AG09309 (cell line): ENCODE data around the gene RBBP8NL.

Source experiments
- DNase-seq: peaks from one replicate; pipeline ENCODE4 v3.0.0-alpha.2; 2010; ENCODE audit warnings: low read depth
- H3K4me3 ChIP-seq: 2 replicates; pipeline ENCODE4 v1.5.1; 2011; ENCODE audit warnings: mild to moderate bottlenecking, low read depth, low read length, moderate library complexity; ENCODE audit not compliant: control insufficient read depth
- TF ChIP-seq, protein P1 (sequence below): IDR thresholded peaks from 2 replicates; pipeline ENCODE4 v1.5.1; 2011; ENCODE audit warnings: mild to moderate bottlenecking, low read depth, low read length, inconsistent platforms; ENCODE audit not compliant: insufficient read depth, control insufficient read depth; ENCODE audit errors: missing control alignments

The RBBP8NL gene

DNA sequence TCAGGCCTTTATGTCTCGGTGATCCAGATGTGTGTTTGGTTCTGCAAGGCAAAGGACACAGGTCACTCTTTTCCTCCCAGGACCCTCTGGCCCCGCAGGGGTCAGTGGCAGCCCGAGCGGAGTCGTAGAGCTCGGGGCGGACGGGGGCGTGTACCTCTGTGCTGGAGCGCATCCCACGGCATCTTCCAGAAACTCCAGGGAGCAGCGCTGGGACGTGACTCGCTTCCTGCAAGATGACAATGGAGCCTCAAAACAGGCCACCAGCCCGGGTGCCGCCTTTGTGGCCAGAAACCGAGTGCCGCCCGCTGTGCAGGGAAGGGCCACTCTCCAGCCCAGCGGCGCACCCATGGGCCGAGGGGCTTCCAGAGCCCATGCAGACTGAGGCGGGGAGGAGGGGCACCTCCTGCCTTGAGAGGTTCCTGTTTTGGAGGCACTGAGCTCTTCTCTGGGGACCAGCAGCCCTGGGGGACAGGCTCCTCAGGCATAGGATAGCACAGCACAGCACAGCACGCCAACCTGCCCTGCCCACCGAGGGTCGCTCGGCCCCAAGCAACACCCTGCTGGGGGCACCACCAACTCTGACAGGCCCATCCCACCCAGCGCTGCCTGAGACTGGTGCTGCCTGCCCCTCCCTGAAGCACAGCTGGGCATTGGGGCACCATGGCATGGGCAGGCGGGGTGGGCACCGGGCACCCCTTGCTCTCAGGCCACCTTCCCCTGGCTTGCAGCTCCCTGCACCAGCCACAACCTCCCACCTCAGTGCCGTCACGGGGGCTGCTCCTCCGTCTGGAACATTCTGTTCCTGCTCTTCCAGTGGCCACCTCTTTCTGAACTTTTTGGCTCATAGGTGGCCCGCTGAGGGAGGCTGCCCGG is 30.7 kb downstream of the RBBP8NL start:
- TF ChIP-seq, protein P1, sequence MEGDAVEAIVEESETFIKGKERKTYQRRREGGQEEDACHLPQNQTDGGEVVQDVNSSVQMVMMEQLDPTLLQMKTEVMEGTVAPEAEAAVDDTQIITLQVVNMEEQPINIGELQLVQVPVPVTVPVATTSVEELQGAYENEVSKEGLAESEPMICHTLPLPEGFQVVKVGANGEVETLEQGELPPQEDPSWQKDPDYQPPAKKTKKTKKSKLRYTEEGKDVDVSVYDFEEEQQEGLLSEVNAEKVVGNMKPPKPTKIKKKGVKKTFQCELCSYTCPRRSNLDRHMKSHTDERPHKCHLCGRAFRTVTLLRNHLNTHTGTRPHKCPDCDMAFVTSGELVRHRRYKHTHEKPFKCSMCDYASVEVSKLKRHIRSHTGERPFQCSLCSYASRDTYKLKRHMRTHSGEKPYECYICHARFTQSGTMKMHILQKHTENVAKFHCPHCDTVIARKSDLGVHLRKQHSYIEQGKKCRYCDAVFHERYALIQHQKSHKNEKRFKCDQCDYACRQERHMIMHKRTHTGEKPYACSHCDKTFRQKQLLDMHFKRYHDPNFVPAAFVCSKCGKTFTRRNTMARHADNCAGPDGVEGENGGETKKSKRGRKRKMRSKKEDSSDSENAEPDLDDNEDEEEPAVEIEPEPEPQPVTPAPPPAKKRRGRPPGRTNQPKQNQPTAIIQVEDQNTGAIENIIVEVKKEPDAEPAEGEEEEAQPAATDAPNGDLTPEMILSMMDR, result no peak
- DNase-seq, result no peak
- H3K4me3 ChIP-seq, result no peak overlapping the region

DNA sequence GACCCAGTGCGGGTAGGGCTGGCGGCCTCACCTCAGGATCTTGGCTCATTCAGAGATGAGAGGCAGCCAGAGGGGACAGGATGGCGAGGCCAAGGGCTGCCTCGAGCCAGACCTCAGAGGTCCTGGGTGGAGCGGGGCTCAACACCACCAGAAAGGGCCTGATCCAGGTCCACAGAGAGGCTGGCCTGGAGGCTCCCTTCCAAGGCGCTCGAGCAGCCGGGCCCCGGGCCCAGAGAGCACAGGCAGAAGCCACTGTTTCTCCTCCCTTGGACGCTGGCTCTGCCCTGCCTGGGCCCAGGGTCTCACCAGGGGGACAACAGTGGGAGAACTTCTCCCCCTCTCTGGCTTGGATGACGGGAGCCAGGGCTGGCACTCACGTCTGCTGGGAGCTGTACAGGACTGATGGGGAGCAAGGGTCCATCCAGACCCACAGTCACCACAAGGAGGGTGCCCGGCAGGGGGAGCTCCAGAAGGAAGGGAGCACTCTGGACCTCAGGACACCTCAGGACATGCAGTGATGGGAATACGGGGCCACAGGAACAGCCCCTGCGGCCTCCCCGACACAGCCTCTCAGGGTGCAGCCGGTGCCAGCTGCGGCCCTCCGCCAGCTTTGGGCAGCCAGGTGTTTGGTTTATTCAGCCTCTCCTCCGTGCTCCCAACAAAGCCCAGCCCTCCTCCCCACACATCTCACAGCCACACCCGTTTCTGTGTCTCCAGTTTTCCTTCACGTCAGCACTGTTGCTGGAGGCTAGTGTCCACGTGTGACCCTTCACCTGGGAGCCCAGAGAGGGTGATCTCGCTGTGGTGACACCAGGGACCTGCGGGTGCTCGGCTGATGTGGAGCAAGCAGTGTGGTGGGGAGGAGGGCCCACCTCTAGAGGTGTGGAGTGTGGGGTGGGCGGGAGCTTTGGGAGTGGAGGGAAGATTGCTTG is 31.8 kb downstream of the RBBP8NL start:
- no peak for DNase-seq
- TF ChIP-seq, protein P1, result peak; percentile 22
- H3K4me3 ChIP-seq, result no peak overlapping the region

DNA sequence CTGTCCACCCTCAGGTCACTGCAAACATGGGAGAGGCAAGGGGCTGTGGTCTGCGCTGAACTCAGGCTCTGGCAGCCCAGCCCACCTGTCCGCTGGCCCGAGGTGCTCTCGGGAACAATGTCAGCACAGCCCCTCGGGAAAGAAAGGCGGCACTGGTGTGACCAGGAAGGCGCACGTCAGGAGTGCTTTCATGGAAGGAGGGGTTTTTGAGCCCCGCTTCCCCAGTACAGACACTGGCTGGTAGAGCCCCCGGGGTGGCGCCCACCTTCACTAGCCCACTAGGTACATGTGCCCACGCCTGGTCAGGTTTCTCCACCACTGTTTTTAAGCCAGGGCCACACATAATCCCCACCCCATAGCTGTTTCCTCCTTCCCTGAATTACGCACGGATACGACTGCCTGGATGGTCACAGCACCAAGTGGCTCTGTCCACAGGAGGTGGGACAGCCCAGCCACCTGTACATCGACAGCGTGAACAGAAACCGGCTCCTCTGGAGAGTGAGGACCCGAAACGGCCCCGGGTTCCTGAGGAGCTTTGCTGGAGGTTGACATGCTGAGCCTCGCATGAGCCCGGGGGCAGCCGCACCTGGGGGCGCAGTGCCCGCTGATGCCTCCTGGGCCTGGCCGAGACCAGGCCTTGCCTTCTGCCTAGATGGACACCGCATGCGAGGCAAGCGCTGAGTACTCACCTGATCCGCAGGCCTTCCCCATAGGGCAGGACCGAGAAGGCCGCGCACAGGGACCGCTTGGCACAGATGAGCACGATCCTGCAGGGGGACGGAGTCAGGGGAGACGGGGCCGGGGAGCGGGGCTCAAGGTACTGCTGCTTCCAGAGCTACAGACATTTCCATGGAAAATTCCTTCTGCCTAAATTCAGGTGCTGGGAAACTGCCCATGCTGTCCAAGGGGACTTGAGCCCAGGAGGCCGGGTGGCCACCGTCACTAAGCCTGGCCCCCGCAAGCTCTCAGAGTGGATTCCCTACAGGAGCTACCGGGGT is 32.8 kb downstream of the RBBP8NL start:
- no peak for DNase-seq
- no peak overlapping the region for H3K4me3 ChIP-seq
- TF ChIP-seq, protein P1, result no peak

DNA sequence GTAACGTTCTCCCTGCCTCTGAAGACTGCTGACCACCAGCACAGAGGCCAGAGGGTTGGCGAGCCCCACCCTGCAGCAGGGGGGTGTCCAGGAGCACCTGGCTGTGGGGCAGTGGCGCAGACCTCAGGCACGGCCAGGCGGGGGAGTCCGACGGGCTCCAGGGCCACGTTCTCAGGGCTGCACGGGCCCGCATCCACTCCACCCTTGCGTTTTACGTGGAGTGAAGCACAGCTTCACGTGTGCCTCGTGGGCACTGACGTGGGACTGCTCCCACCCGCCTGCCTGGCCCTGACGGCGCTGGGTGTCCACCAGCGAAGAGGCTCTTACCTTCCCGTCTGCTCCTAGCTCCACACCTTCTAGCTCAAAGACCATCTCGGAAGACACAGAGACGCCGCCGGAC is 33.5 kb downstream of the RBBP8NL start:
- TF ChIP-seq, protein P1, result no peak
- DNase-seq, result no peak
- no peak overlapping the region for H3K4me3 ChIP-seq

DNA sequence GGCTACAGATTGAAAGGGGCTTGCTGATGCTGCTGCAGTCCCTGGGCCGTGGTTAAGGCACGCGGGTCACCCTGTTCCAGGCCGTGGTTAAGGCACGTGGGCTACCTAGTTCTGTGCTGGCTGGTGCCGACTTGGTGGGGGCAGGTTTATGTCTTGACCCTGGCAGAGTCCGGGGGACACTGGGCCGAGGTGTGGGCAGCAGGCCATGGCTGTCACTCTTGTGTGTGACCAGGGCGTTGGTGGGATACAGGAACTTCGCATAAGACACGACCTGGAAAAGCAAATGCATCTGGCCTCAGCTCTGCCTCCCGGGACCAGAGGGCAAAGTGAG is 34.0 kb downstream of the RBBP8NL start:
- TF ChIP-seq, protein P1, result no peak
- no peak overlapping the region for H3K4me3 ChIP-seq
- no peak for DNase-seq
